Endothelial cell of umbilical vein (primary cell): ENCODE measurements around the gene TPST1. TPM values are rescaled to one million over a fixed set of nuclear protein-coding genes. Genes with fewer than 3 reads are reported as not detected.

Experiments
- BruUV-seq: library from RNA; stranded (reverse); fragments of 400-500 nt; replicated peaks from 2 replicates; lab custom pipeline; 2021; lab: Mats Ljungman, UMichigan
- CTCF ChIA-PET: fragments of 300-600, 350-600 bp; sonication (Branson Sonifier 250); formaldehyde crosslinking; loops from one replicate; lab custom pipeline; 2021; ENCODE audit warnings: antibody characterized with exemption, inconsistent platforms; lab: Charles Lee
- POLR2A ChIA-PET: fragments of 300-600, 350-600 bp; sonication (Branson Sonifier 250); formaldehyde crosslinking; loops from one replicate; lab custom pipeline; 2021; ENCODE audit warnings: antibody characterized with exemption, inconsistent platforms; lab: Charles Lee
- DNase-seq: peaks from one replicate; pipeline ENCODE4 v3.0.0-alpha.2; 2011; ENCODE audit warnings: low read depth, low spot score
- FAIRE-seq: peaks from 2 replicates; lab custom pipeline; 2011; peaks lifted over from hg19 to GRCh38; lab: Jason Lieb, UNC
- H2AFZ ChIP-seq: 2 replicates; pipeline ENCODE4 v1.6.0; 2012; ENCODE audit warnings: low read depth, low read length, control low read depth, inconsistent platforms
- H3K27ac ChIP-seq: 2 replicates; pipeline ENCODE4 v1.5.1; 2011; ENCODE audit warnings: low read depth, mild to moderate bottlenecking, control low read depth, low read length, moderate library complexity; ENCODE audit not compliant: insufficient read depth
- H3K27me3 ChIP-seq, 2 experiments: 2 replicates each; pipeline versions ENCODE4 v1.6.0 to v1.6.1; 2011; ENCODE audit warnings: low read length in 2 of 2, mixed read lengths in 1 of 2; ENCODE audit not compliant: control insufficient read depth in 2 of 2, insufficient read depth in 2 of 2
- H3K36me3 ChIP-seq, 2 experiments: 2 replicates in 1 of 2; 3 replicates in 1 of 2; pipeline ENCODE4 v1.5.1; 2011; ENCODE audit warnings: low read length in 2 of 2, mild to moderate bottlenecking in 1 of 2, moderate library complexity in 1 of 2; ENCODE audit not compliant: control insufficient read depth in 2 of 2, insufficient read depth in 2 of 2; ENCODE audit errors: extremely low read depth in 1 of 2
- H3K4me1 ChIP-seq: 3 replicates; pipeline ENCODE4 v1.5.1; 2011; ENCODE audit warnings: mild to moderate bottlenecking, low read length; ENCODE audit not compliant: control insufficient read depth, insufficient read depth; ENCODE audit errors: extremely low read depth
- H3K4me2 ChIP-seq: 2 replicates; pipeline ENCODE4 v1.6.1; 2011; ENCODE audit warnings: low read length, control low read depth, mixed read lengths; ENCODE audit not compliant: insufficient read depth
- H3K4me3 ChIP-seq, 3 experiments: fragments of 200-600 bp in 1 of 3; sonication (generic), shearing (Covaris generic) in 1 of 3; replicated peaks in 1 of 3; 2 replicates each; pipeline ENCODE4 v1.5.1; 2011 to 2016; ENCODE audit warnings: control low read depth in 3 of 3, low read length in 3 of 3, mild to moderate bottlenecking in 2 of 3, inconsistent platforms in 1 of 3, low read depth in 1 of 3, moderate library complexity in 1 of 3; ENCODE audit not compliant: insufficient read depth in 1 of 3
- H3K79me2 ChIP-seq: 2 replicates; pipeline ENCODE4 v1.6.0; 2012; ENCODE audit warnings: low read length, inconsistent platforms; ENCODE audit not compliant: control insufficient read depth, insufficient read depth
- H3K9ac ChIP-seq: replicated peaks from 2 replicates; pipeline ENCODE3; 2011; ENCODE audit warnings: low read length, control low read depth; ENCODE audit not compliant: insufficient read depth; ENCODE audit errors: extremely low read depth
- H3K9me1 ChIP-seq: replicated peaks from 3 replicates; pipeline ENCODE4 v1.6.0; 2011; ENCODE audit warnings: mild to moderate bottlenecking, low read length; ENCODE audit not compliant: control insufficient read depth, insufficient read depth; ENCODE audit errors: extremely low read depth
- H3K9me3 ChIP-seq: replicated peaks from 2 replicates; pipeline ENCODE4 v1.5.1; 2012; ENCODE audit warnings: low read length, inconsistent platforms; ENCODE audit not compliant: control insufficient read depth, insufficient read depth
- H4K20me1 ChIP-seq: replicated peaks from 2 replicates; pipeline ENCODE3; 2011; ENCODE audit warnings: mild to moderate bottlenecking, low read length; ENCODE audit not compliant: control insufficient read depth, insufficient read depth; ENCODE audit errors: extremely low read depth
- CTCF ChIP-seq, 2 donors: IDR thresholded peaks; 1 replicate in 1 of 2; 2 replicates in 1 of 2; pipeline ENCODE4 v1.5.1; 2011; ENCODE audit warnings: low read length in 2 of 2, mild to moderate bottlenecking in 2 of 2, moderate library complexity in 2 of 2, control low read depth in 1 of 2, inconsistent platforms in 1 of 2, low read depth in 1 of 2; ENCODE audit not compliant: insufficient read depth in 1 of 2; ENCODE audit errors: extremely low read depth in 1 of 2
- EZH2 ChIP-seq: IDR thresholded peaks from 2 replicates; pipeline ENCODE4 v1.6.1; 2012; ENCODE audit warnings: borderline replicate concordance, low read depth, mild to moderate bottlenecking, moderate library complexity, low read length, inconsistent platforms; ENCODE audit not compliant: severe bottlenecking
- FOS ChIP-seq: IDR thresholded peaks from 2 replicates; pipeline ENCODE4 v1.6.1; 2011; ENCODE audit warnings: mild to moderate bottlenecking, low read length, moderate library complexity, borderline replicate concordance; ENCODE audit not compliant: insufficient read depth
- GATA2 ChIP-seq: IDR thresholded peaks from 2 replicates; pipeline ENCODE4 v1.7.0; 2011; ENCODE audit warnings: low read depth, mild to moderate bottlenecking, moderate library complexity, mixed read lengths, low read length; ENCODE audit not compliant: insufficient read length, insufficient read depth
- JUN ChIP-seq: IDR thresholded peaks from 2 replicates; pipeline ENCODE4 v1.6.1; 2011; ENCODE audit warnings: borderline replicate concordance, low read depth; ENCODE audit not compliant: insufficient read length, insufficient read depth
- MAX ChIP-seq: IDR thresholded peaks from 2 replicates; pipeline ENCODE4 v1.6.1; 2011; ENCODE audit not compliant: insufficient read depth, insufficient read length
- MYC ChIP-seq: IDR thresholded peaks from one replicate; pipeline ENCODE4 v1.6.1; 2011; ENCODE audit warnings: mild to moderate bottlenecking, low read depth, low read length
- POLR2A ChIP-seq: IDR thresholded peaks from 2 replicates; pipeline ENCODE4 v1.6.1; 2012; ENCODE audit warnings: low read depth, mild to moderate bottlenecking, control low read depth, low read length
- POLR2AphosphoS5 ChIP-seq: IDR thresholded peaks from 2 replicates; pipeline ENCODE4 v1.6.1; 2012; ENCODE audit warnings: low read depth, mild to moderate bottlenecking, control low read depth, low read length, moderate library complexity; ENCODE audit not compliant: insufficient read depth
- dilution Hi-C: fragments of 300-500 bp; cut with MboI; formaldehyde crosslinking; loops from one replicate; pipeline ENCODE4 v1.15.0; 2019; ENCODE audit warnings: low sequenced_read_pairs; ENCODE audit not compliant: extremely low pct_ligation_motif_present
- intact Hi-C: fragments of 100-400 bp; cut with micrococcal nuclease; formaldehyde crosslinking; loops from one replicate; pipeline ENCODE4 v1.10.0; 2022
- polyA plus RNA-seq, 4 experiments: library from polyadenylated mRNA; depleted of rRNA in 3 of 4; stranded (reverse) in 3 of 4; unstranded in 1 of 4; fragments of >200 nt; gene quantifications; 2 replicates each; pipeline versions ENCODE4 v1.2.1 to v1.2.3, GENCODE V29; 2011 to 2012; ENCODE audit warnings: missing spikeins in 1 of 4
- total RNA-seq: library from RNA; stranded (reverse); gene quantifications from 2 replicates; pipeline ENCODE4 v1.2.3, GENCODE V29; 2021

TPST1 gene
- total and polyA plus RNA-seq, 2 donors (not counting 3 experiments of a cell fraction or from before 2014, with no cell fraction given): 18.7 to 21.0 TPM

DNA sequence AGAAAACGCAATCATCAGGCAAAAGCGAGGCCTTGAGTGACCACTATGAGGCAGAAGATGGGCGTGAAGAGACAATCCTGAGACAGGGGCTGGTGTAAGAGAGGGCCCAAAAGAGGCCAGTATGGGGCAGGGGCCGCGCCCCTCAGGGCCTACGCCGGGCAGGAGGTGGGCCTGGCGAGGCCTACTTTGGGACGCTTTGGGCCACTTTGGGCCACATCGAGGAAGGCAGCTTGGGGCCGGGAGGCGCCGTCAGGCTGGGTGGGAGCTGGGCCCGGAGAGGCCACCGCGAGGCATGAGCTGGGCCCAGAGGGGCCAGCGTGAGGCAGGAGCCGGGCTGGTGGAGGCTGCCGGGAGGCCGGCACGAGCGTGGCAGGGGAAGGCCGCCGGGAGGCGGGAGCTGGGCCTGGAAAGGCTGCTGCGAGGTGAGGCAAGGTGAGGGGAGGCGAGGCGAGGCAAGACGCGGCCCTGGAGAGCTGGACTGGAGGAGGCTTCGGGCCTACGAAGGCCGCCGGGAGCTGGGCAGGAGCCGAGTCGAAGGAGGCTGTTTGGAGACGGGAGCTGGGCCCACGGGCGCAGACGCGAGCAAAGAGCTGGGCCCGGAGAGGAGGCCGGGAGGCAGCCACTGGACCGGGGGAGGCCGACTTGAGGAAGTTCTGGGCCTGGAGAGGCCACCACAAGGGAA, 171.3 kb downstream of the TPST1 start:
- Histone ChIP-seq H3K4me3 (no peak overlapping the region), H3K9ac (no peak overlapping the region), H3K9me3 (no peaks in the 10 kb centered on the region), H3K9me1 (no peaks in the 10 kb centered on the region), H3K4me2 (no peak overlapping the region), H3K4me1 (peaks cover 4% of the 10 kb centered on the region), H2AFZ (no peak overlapping the region), H3K36me3 (no peaks in the 10 kb centered on the region), H3K27ac (no peak overlapping the region), H3K79me2 (no peaks in the 10 kb centered on the region), H3K27me3 (no peaks in the 10 kb centered on the region), H4K20me1 (no peaks in the 10 kb centered on the region)
- DNase-seq: no peak
- CTCF ChIA-PET: no interaction called here
- dilution Hi-C loops: no loop called here
- TF ChIP-seq CTCF (IDR thresholded peaks at IDR 0.05; ENCODE audit: extremely low read depth in 1 of 2, insufficient read depth in 1 of 2, low read depth in 1 of 2, low read length in 2 of 2) (no peak), POLR2A (no peak), EZH2 (no peak), MYC (no peak), FOS (no peak), MAX (no peak), JUN (no peak), GATA2 (no peak), POLR2AphosphoS5 (no peak)
- FAIRE-seq: no peak
- BruUV-seq: no TSS peak
- POLR2A ChIA-PET: no interaction called here
- intact Hi-C loops: no loop called here
